KBM-7 (cell line): ENCODE data around the gene ECEL1.
"Not testable (repeated sequence)": the region's sequence is repeated elsewhere in the genome, so short reads cannot be mapped to it uniquely, and the experiment has no call there.

Experiments
- DNase-seq: peaks from one replicate; pipeline ENCODE4 v3.0.0-alpha.2; 2015
- in situ Hi-C: fragments of 300-500 bp; cut with MboI; formaldehyde crosslinking; loops from 2 replicates; pipeline ENCODE4 v1.14.3; 2020; ENCODE audit warnings: low sequenced_read_pairs, low pct_unique_long_range_greater_than_20kb, mixed read lengths

The ECEL1 gene

GRCh38 chr2:232487385-232488096 is at the start of gene ECEL1:
TSS of gene ECEL1 (minus strand) at chr2:232487834. CDS start at chr2:232486653, 1,181 bp downstream.
- in situ Hi-C loops = no loop called here
- DNase-seq = no peak

GRCh38 chr2:232537079-232537478 is 49.4 kb upstream of the ECEL1 start:
- no peak for DNase-seq
- in situ Hi-C loops = no loop called here

- no peak for DNase-seq
- in situ Hi-C loops = no loop called here
Observed at GRCh38 chr2:232535761-232536530, 48.3 kb upstream of the ECEL1 start.

GRCh38 chr2:232534940-232535651 is 47.5 kb upstream of the ECEL1 start:
- in situ Hi-C loops = no loop called here
- no peak for DNase-seq

GRCh38 chr2:232533944-232534710 is 46.5 kb upstream of the ECEL1 start:
- in situ Hi-C loops = no loop called here
- no peak for DNase-seq

- DNase-seq, in situ Hi-C loops: not testable (repeated sequence)
Observed at GRCh38 chr2:232532821-232533220, 45.2 kb upstream of the ECEL1 start.

- no peak for DNase-seq
- in situ Hi-C loops = no loop called here
Observed at GRCh38 chr2:232532419-232532818, 44.8 kb upstream of the ECEL1 start.

GRCh38 chr2:232530626-232531260 is 43.1 kb upstream of the ECEL1 start:
- in situ Hi-C loops = no loop called here
- no peak for DNase-seq

GRCh38 chr2:232529806-232530547 is 42.3 kb upstream of the ECEL1 start:
- no peak for DNase-seq
- in situ Hi-C loops = no loop called here

GRCh38 chr2:232528746-232529460 is 41.3 kb upstream of the ECEL1 start:
- in situ Hi-C loops = no loop called here

GRCh38 chr2:232527905-232528470 is 40.4 kb upstream of the ECEL1 start:
- no peak for DNase-seq
- in situ Hi-C loops = no loop called here

More at GRCh38 chr2:232528746-232529460, 41.3 kb upstream of the ECEL1 start:
- peak; percentile 24 for DNase-seq

- in situ Hi-C loops = no loop called here
- DNase-seq = no peak
Observed at GRCh38 chr2:232526372-232526941, 38.8 kb upstream of the ECEL1 start.

GRCh38 chr2:232525791-232526371 is 38.2 kb upstream of the ECEL1 start, which contains the start of gene CHRND:
TSS of gene CHRND (plus strand) at chr2:232526160. CDS start at chr2:232526216, 56 bp downstream.
- in situ Hi-C loops = no loop called here

GRCh38 chr2:232525199-232525598 is 37.6 kb upstream of the ECEL1 start:
- DNase-seq = no peak
- in situ Hi-C loops = no loop called here

More at GRCh38 chr2:232525791-232526371, 38.2 kb upstream of the ECEL1 start, which contains the start of gene CHRND:
- DNase-seq = no peak

GRCh38 chr2:232524771-232525170 is 37.1 kb upstream of the ECEL1 start:
- DNase-seq = no peak
- in situ Hi-C loops = no loop called here
